Measurements from ENCODE around the gene RALY.

RALY gene

GRCh38 chr20:34004790-34005457 lies 11.2 kb downstream of the RALY start:
- H3K9ac ChIP-seq (ENCODE audit: low read length) = no peak overlapping the region
- no peak overlapping the region for H3K27ac ChIP-seq (ENCODE audit: low read length)
- no peak overlapping the region for H3K4me3 ChIP-seq (ENCODE audit: low read length)
- no peaks in the 10 kb centered on the region for H3K36me3 ChIP-seq (ENCODE audit: control insufficient read depth, low read depth, low read length)
- no peaks in the 10 kb centered on the region for H3K9me3 ChIP-seq (ENCODE audit: control insufficient read depth, low read depth, low read length)
- no peaks in the 10 kb centered on the region for H3K27me3 ChIP-seq (ENCODE audit: control insufficient read depth, insufficient read depth, low read length)
- H3K4me1 ChIP-seq (ENCODE audit: control insufficient read depth, low read depth, low read length) = peaks cover 20% of the 10 kb centered on the region

GRCh38 chr20:34006619-34007018 lies 12.9 kb downstream of the RALY start:
- Histone ChIP-seq H3K4me1 (ENCODE audit: control insufficient read depth, low read depth, low read length) (peaks cover 30% of the 10 kb centered on the region), H3K4me3 (ENCODE audit: low read length) (no peak overlapping the region), H3K27ac (ENCODE audit: low read length) (no peak overlapping the region), H3K9ac (ENCODE audit: low read length) (no peak overlapping the region), H3K36me3 (ENCODE audit: control insufficient read depth, low read depth, low read length) (no peaks in the 10 kb centered on the region), H3K9me3 (ENCODE audit: control insufficient read depth, low read depth, low read length) (no peaks in the 10 kb centered on the region), H3K27me3 (ENCODE audit: control insufficient read depth, insufficient read depth, low read length) (no peaks in the 10 kb centered on the region)

- H3K27ac ChIP-seq (ENCODE audit: low read length) = no peak overlapping the region
- H3K27me3 ChIP-seq (ENCODE audit: control insufficient read depth, insufficient read depth, low read length) = no peaks in the 10 kb centered on the region
- peaks cover 45% of the 10 kb centered on the region for H3K4me1 ChIP-seq (ENCODE audit: control insufficient read depth, low read depth, low read length)
- no peak overlapping the region for H3K9ac ChIP-seq (ENCODE audit: low read length)
- no peaks in the 10 kb centered on the region for H3K36me3 ChIP-seq (ENCODE audit: control insufficient read depth, low read depth, low read length)
- H3K9me3 ChIP-seq (ENCODE audit: control insufficient read depth, low read depth, low read length) = no peaks in the 10 kb centered on the region
- H3K4me3 ChIP-seq (ENCODE audit: low read length) = no peak overlapping the region
Observed at GRCh38 chr20:34008477-34008876, 14.8 kb downstream of the RALY start.

GRCh38 chr20:34010405-34010931 lies 16.8 kb downstream of the RALY start:
- peaks cover 43% of the 10 kb centered on the region for H3K4me1 ChIP-seq (ENCODE audit: control insufficient read depth, low read depth, low read length)
- no peak overlapping the region for H3K27ac ChIP-seq (ENCODE audit: low read length)
- no peak overlapping the region for H3K4me3 ChIP-seq (ENCODE audit: low read length)
- H3K27me3 ChIP-seq (ENCODE audit: control insufficient read depth, insufficient read depth, low read length) = no peaks in the 10 kb centered on the region
- H3K9ac ChIP-seq (ENCODE audit: low read length) = no peak overlapping the region
- no peaks in the 10 kb centered on the region for H3K9me3 ChIP-seq (ENCODE audit: control insufficient read depth, low read depth, low read length)
- H3K36me3 ChIP-seq (ENCODE audit: control insufficient read depth, low read depth, low read length) = no peaks in the 10 kb centered on the region

GRCh38 chr20:34011275-34011674 lies 17.6 kb downstream of the RALY start:
- Histone ChIP-seq H3K9me3 (ENCODE audit: control insufficient read depth, low read depth, low read length) (no peaks in the 10 kb centered on the region), H3K27me3 (ENCODE audit: control insufficient read depth, insufficient read depth, low read length) (no peaks in the 10 kb centered on the region), H3K27ac (ENCODE audit: low read length) (no peak overlapping the region), H3K36me3 (ENCODE audit: control insufficient read depth, low read depth, low read length) (no peaks in the 10 kb centered on the region), H3K4me3 (ENCODE audit: low read length) (no peak overlapping the region), H3K9ac (ENCODE audit: low read length) (no peak overlapping the region), H3K4me1 (ENCODE audit: control insufficient read depth, low read depth, low read length) (peaks cover 43% of the 10 kb centered on the region)

GRCh38 chr20:34012330-34012729 lies 18.6 kb downstream of the RALY start:
- H3K4me1 ChIP-seq (ENCODE audit: control insufficient read depth, low read depth, low read length) = peaks cover 49% of the 10 kb centered on the region
- no peaks in the 10 kb centered on the region for H3K27me3 ChIP-seq (ENCODE audit: control insufficient read depth, insufficient read depth, low read length)
- no peaks in the 10 kb centered on the region for H3K9me3 ChIP-seq (ENCODE audit: control insufficient read depth, low read depth, low read length)
- H3K4me3 ChIP-seq (ENCODE audit: low read length) = no peak overlapping the region
- H3K36me3 ChIP-seq (ENCODE audit: control insufficient read depth, low read depth, low read length) = no peaks in the 10 kb centered on the region
- no peak overlapping the region for H3K9ac ChIP-seq (ENCODE audit: low read length)
- no peak overlapping the region for H3K27ac ChIP-seq (ENCODE audit: low read length)

- Histone ChIP-seq H3K9me3 (ENCODE audit: control insufficient read depth, low read depth, low read length) (no peaks in the 10 kb centered on the region), H3K9ac (ENCODE audit: low read length) (no peak overlapping the region), H3K4me1 (ENCODE audit: control insufficient read depth, low read depth, low read length) (peaks cover 49% of the 10 kb centered on the region), H3K36me3 (ENCODE audit: control insufficient read depth, low read depth, low read length) (no peaks in the 10 kb centered on the region), H3K4me3 (ENCODE audit: low read length) (no peak overlapping the region), H3K27me3 (ENCODE audit: control insufficient read depth, insufficient read depth, low read length) (no peaks in the 10 kb centered on the region), H3K27ac (ENCODE audit: low read length) (no peak overlapping the region)
Observed at GRCh38 chr20:34012735-34013134, 19.0 kb downstream of the RALY start.

- H3K9me3 ChIP-seq (ENCODE audit: control insufficient read depth, low read depth, low read length) = no peaks in the 10 kb centered on the region
- peaks cover 45% of the 10 kb centered on the region for H3K4me1 ChIP-seq (ENCODE audit: control insufficient read depth, low read depth, low read length)
- no peak overlapping the region for H3K4me3 ChIP-seq (ENCODE audit: low read length)
- H3K27ac ChIP-seq (ENCODE audit: low read length) = no peak overlapping the region
- H3K9ac ChIP-seq (ENCODE audit: low read length) = no peak overlapping the region
- no peaks in the 10 kb centered on the region for H3K27me3 ChIP-seq (ENCODE audit: control insufficient read depth, insufficient read depth, low read length)
- no peaks in the 10 kb centered on the region for H3K36me3 ChIP-seq (ENCODE audit: control insufficient read depth, low read depth, low read length)
Observed at GRCh38 chr20:34013554-34013953, 19.8 kb downstream of the RALY start.

GRCh38 chr20:34014878-34015277 lies 21.2 kb downstream of the RALY start:
- Histone ChIP-seq H3K9ac (ENCODE audit: low read length) (no peak overlapping the region), H3K4me3 (ENCODE audit: low read length) (no peak overlapping the region), H3K27me3 (ENCODE audit: control insufficient read depth, insufficient read depth, low read length) (no peaks in the 10 kb centered on the region), H3K9me3 (ENCODE audit: control insufficient read depth, low read depth, low read length) (no peaks in the 10 kb centered on the region), H3K27ac (ENCODE audit: low read length) (no peak overlapping the region), H3K36me3 (ENCODE audit: control insufficient read depth, low read depth, low read length) (no peaks in the 10 kb centered on the region), H3K4me1 (ENCODE audit: control insufficient read depth, low read depth, low read length) (peaks cover 40% of the 10 kb centered on the region)

GRCh38 chr20:34015401-34016335 lies 22.0 kb downstream of the RALY start:
- peaks cover 34% of the 10 kb centered on the region for H3K4me1 ChIP-seq (ENCODE audit: control insufficient read depth, low read depth, low read length)
- H3K9me3 ChIP-seq (ENCODE audit: control insufficient read depth, low read depth, low read length) = no peaks in the 10 kb centered on the region

GRCh38 chr20:34016736-34017135 lies 23.0 kb downstream of the RALY start:
- Histone ChIP-seq H3K27ac (ENCODE audit: low read length) (no peak overlapping the region), H3K27me3 (ENCODE audit: control insufficient read depth, insufficient read depth, low read length) (no peaks in the 10 kb centered on the region), H3K9me3 (ENCODE audit: control insufficient read depth, low read depth, low read length) (no peaks in the 10 kb centered on the region), H3K36me3 (ENCODE audit: control insufficient read depth, low read depth, low read length) (no peaks in the 10 kb centered on the region), H3K4me3 (ENCODE audit: low read length) (no peak overlapping the region), H3K9ac (ENCODE audit: low read length) (no peak overlapping the region), H3K4me1 (ENCODE audit: control insufficient read depth, low read depth, low read length) (peaks cover 24% of the 10 kb centered on the region)

More at GRCh38 chr20:34015401-34016335, 22.0 kb downstream of the RALY start:
- no peak overlapping the region for H3K9ac ChIP-seq (ENCODE audit: low read length)
- H3K4me3 ChIP-seq (ENCODE audit: low read length) = no peak overlapping the region
- H3K27ac ChIP-seq (ENCODE audit: low read length) = no peak overlapping the region
- no peaks in the 10 kb centered on the region for H3K27me3 ChIP-seq (ENCODE audit: control insufficient read depth, insufficient read depth, low read length)
- H3K36me3 ChIP-seq (ENCODE audit: control insufficient read depth, low read depth, low read length) = no peaks in the 10 kb centered on the region

All from iPS-18a (cell line).